DOHH2 (cell line): ENCODE results near the gene GPHN.

ENCODE experiments used
- H3F3A ChIP-seq: fragments of 200-600 bp; sonication (generic), shearing (Covaris generic); 2 replicates; pipeline ENCODE4 v1.6.0; 2016; ENCODE audit warnings: antibody characterized with exemption, mild to moderate bottlenecking; ENCODE audit not compliant: control insufficient read depth, insufficient read depth
- H3K27ac ChIP-seq: fragments of 200-600 bp; sonication (generic); 2 replicates; pipeline ENCODE4 v1.5.1; 2014; ENCODE audit warnings: low read depth, mild to moderate bottlenecking, low read length, moderate library complexity
- H3K27me3 ChIP-seq: fragments of 200-600 bp; sonication (generic); 2 replicates; pipeline ENCODE4 v1.6.1; 2014; ENCODE audit warnings: mild to moderate bottlenecking, low read length, mixed read lengths; ENCODE audit not compliant: control insufficient read depth
- H3K36me3 ChIP-seq: fragments of 200-600 bp; sonication (generic); 2 replicates; pipeline ENCODE4 v1.6.1; 2014; ENCODE audit warnings: mild to moderate bottlenecking, low read length, moderate library complexity, mixed read lengths; ENCODE audit not compliant: control insufficient read depth
- H3K4me1 ChIP-seq: fragments of 200-600 bp; sonication (generic); 2 replicates; pipeline ENCODE4 v1.6.1; 2014; ENCODE audit warnings: mild to moderate bottlenecking, low read length, mixed read lengths; ENCODE audit not compliant: control insufficient read depth
- H3K4me2 ChIP-seq: fragments of 200-600 bp; sonication (generic); 2 replicates; pipeline ENCODE4 v1.6.0; 2014; ENCODE audit warnings: mild to moderate bottlenecking, low read length, moderate library complexity
- H3K4me3 ChIP-seq: fragments of 200-600 bp; sonication (generic); 2 replicates; pipeline ENCODE4 v1.5.1; 2014; ENCODE audit warnings: mild to moderate bottlenecking, low read length, mixed read lengths
- H3K79me2 ChIP-seq: fragments of 200-600 bp; sonication (generic); 2 replicates; pipeline ENCODE4 v1.6.1; 2014; ENCODE audit warnings: mild to moderate bottlenecking, low read length, mixed read lengths; ENCODE audit not compliant: control insufficient read depth
- H3K9me2 ChIP-seq: fragments of 200-600 bp; sonication (generic); replicated peaks from 2 replicates; pipeline ENCODE4 v1.6.1; 2014; ENCODE audit warnings: mild to moderate bottlenecking, low read length, mixed read lengths; ENCODE audit not compliant: control insufficient read depth
- H3K9me3 ChIP-seq: fragments of 200-600 bp; sonication (generic); 2 replicates; pipeline ENCODE4 v1.6.1; 2014; ENCODE audit warnings: antibody characterized with exemption, low read length, mixed read lengths; ENCODE audit not compliant: control insufficient read depth, insufficient read depth
- H4K20me1 ChIP-seq: fragments of 200-600 bp; sonication (generic); 2 replicates; pipeline ENCODE4 v1.6.0; 2014; ENCODE audit warnings: low read depth, mild to moderate bottlenecking, antibody characterized with exemption, low read length, moderate library complexity; ENCODE audit not compliant: control insufficient read depth, insufficient read depth
- CTCF ChIP-seq: fragments of 200-600 bp; sonication (generic); IDR thresholded peaks from one replicate; pipeline ENCODE4 v1.5.1; 2014; ENCODE audit warnings: antibody characterized with exemption, mild to moderate bottlenecking, low read depth, low read length; ENCODE audit not compliant: poor library complexity, severe bottlenecking
- EZH2phosphoT487 ChIP-seq: fragments of 200-600 bp; sonication (generic); IDR thresholded peaks from 2 replicates; pipeline ENCODE4 v1.6.1; 2017; ENCODE audit warnings: borderline replicate concordance, mild to moderate bottlenecking, antibody characterized with exemption, low read length, moderate library complexity, mixed read lengths

The GPHN gene

GRCh38 chr14:66918527-66918926 lies 410.6 kb downstream of the GPHN start:
- TF ChIP-seq CTCF (no peak), EZH2phosphoT487 (no peak)
- no peak overlapping the region for H3K4me2 ChIP-seq
- no peak overlapping the region for H3K4me3 ChIP-seq
- peaks cover 9% of the 10 kb centered on the region for H3K36me3 ChIP-seq
- H3F3A ChIP-seq: no peaks in the 10 kb centered on the region
- no peaks in the 10 kb centered on the region for H3K4me1 ChIP-seq
- no peaks in the 10 kb centered on the region for H3K27me3 ChIP-seq
- H4K20me1 ChIP-seq: no peaks in the 10 kb centered on the region
- no peak overlapping the region for H3K27ac ChIP-seq
- no peaks in the 10 kb centered on the region for H3K9me2 ChIP-seq
- no peaks in the 10 kb centered on the region for H3K9me3 ChIP-seq
- H3K79me2 ChIP-seq: no peaks in the 10 kb centered on the region

- TF ChIP-seq CTCF: no peak
- no peak for TF ChIP-seq EZH2phosphoT487
- Histone ChIP-seq H3K4me2 (no peak overlapping the region), H3K27ac (no peak overlapping the region), H3K9me3 (no peaks in the 10 kb centered on the region), H3K4me3 (no peak overlapping the region), H3K27me3 (no peaks in the 10 kb centered on the region), H3F3A (no peaks in the 10 kb centered on the region), H3K4me1 (no peaks in the 10 kb centered on the region), H3K79me2 (no peaks in the 10 kb centered on the region), H3K36me3 (peaks cover 18% of the 10 kb centered on the region), H4K20me1 (no peaks in the 10 kb centered on the region), H3K9me2 (no peaks in the 10 kb centered on the region)
These were observed 412.2 kb downstream of the GPHN start for GRCh38 chr14:66920196-66920595.

- H3K36me3 ChIP-seq: peaks cover 17% of the 10 kb centered on the region
- TF ChIP-seq CTCF: no peak
- no peak overlapping the region for H3K4me2 ChIP-seq
- H3K4me1 ChIP-seq: no peaks in the 10 kb centered on the region
- H3K79me2 ChIP-seq: no peaks in the 10 kb centered on the region
- no peaks in the 10 kb centered on the region for H3K9me3 ChIP-seq
- no peak overlapping the region for H3K27ac ChIP-seq
- no peak overlapping the region for H3K4me3 ChIP-seq
- H3K9me2 ChIP-seq: no peaks in the 10 kb centered on the region
- no peaks in the 10 kb centered on the region for H3F3A ChIP-seq
- no peaks in the 10 kb centered on the region for H4K20me1 ChIP-seq
- no peaks in the 10 kb centered on the region for H3K27me3 ChIP-seq
These were observed 415.3 kb downstream of the GPHN start for GRCh38 chr14:66923251-66923650.

GRCh38 chr14:66939409-66939808 lies 431.5 kb downstream of the GPHN start:
- Histone ChIP-seq H3K9me3 (peaks cover 11% of the 10 kb centered on the region; the same call in 1 of the 2 replicates), H3K9me2 (no peaks in the 10 kb centered on the region), H4K20me1 (no peaks in the 10 kb centered on the region), H3K36me3 (peaks cover 4% of the 10 kb centered on the region), H3K4me2 (no peak overlapping the region), H3K27me3 (no peaks in the 10 kb centered on the region), H3K79me2 (no peaks in the 10 kb centered on the region), H3F3A (no peaks in the 10 kb centered on the region), H3K27ac (no peak overlapping the region), H3K4me1 (no peaks in the 10 kb centered on the region), H3K4me3 (no peak overlapping the region)
- TF ChIP-seq EZH2phosphoT487 (no peak), CTCF (no peak)
